PFSK-1 (cell line): ENCODE measurements around the gene NFIA.

Experiments
- FOXP2 ChIP-seq: optimal IDR thresholded peaks from 2 replicates; pipeline ENCODE3; 2011; ENCODE audit warnings: borderline replicate concordance, control low read depth, inconsistent platforms; ENCODE audit not compliant: insufficient read depth; ENCODE audit errors: extremely low read length, extremely low read depth
- POLR2AphosphoS5 ChIP-seq: IDR thresholded peaks from 2 replicates; pipeline ENCODE4 v1.6.1; 2012; ENCODE audit warnings: low read depth, mild to moderate bottlenecking, control low read depth, low read length, moderate library complexity
- REST ChIP-seq, 2 experiments: IDR thresholded peaks; 2 replicates each; pipeline versions ENCODE4 v1.6.1 to v1.8.0; 2011 to 2012; ENCODE audit warnings: low read depth in 2 of 2, low read length in 2 of 2, control low read depth in 1 of 2, inconsistent platforms in 1 of 2, mild to moderate bottlenecking in 1 of 2, moderate library complexity in 1 of 2; ENCODE audit not compliant: insufficient read depth in 1 of 2
- SIN3A ChIP-seq: IDR thresholded peaks from 2 replicates; pipeline ENCODE4 v1.6.1; 2012; ENCODE audit warnings: mild to moderate bottlenecking, low read length, moderate library complexity, borderline replicate concordance; ENCODE audit not compliant: insufficient read depth
- TAF1 ChIP-seq: IDR thresholded peaks from 2 replicates; pipeline ENCODE4 v1.6.1; 2012; ENCODE audit warnings: low read length, control low read depth, borderline replicate concordance; ENCODE audit not compliant: insufficient read depth

Gene NFIA

GRCh38 chr1:61270107-61270506 is 187.7 kb downstream of the NFIA start:
- no peak for TF ChIP-seq POLR2AphosphoS5
- TF ChIP-seq REST (IDR thresholded peaks at IDR 0.05; ENCODE audit: insufficient read depth in 1 of 2, low read depth in 2 of 2, low read length in 2 of 2), result no peak
- no peak for TF ChIP-seq FOXP2
- no peak for TF ChIP-seq SIN3A
- no peak for TF ChIP-seq TAF1

- TF ChIP-seq TAF1 (no peak), SIN3A (no peak), FOXP2 (no peak), REST (IDR thresholded peaks at IDR 0.05; ENCODE audit: insufficient read depth in 1 of 2, low read depth in 2 of 2, low read length in 2 of 2) (no peak), POLR2AphosphoS5 (no peak)
These were observed 188.5 kb downstream of the NFIA start for GRCh38 chr1:61270761-61271411.

DNA sequence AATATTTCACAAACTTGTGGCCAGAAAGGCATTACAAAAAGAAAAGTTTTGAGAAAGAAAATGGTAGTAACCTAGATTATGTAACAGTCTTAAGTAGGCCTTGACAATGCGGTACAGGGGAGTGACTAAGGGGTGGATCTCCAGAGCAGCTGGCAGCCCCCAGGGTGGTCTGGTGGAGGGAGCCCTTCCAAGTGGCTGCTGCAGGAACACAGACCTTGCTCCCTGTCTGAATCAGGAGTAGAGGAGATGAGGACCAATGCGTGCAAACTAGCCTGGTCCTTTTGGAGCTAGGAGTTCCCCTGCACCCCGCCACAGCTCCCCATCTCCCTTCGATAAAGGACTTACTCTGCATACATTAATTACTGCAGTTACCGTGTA is 189.0 kb downstream of the NFIA start:
- TF ChIP-seq FOXP2 (no peak), REST (IDR thresholded peaks at IDR 0.05; ENCODE audit: insufficient read depth in 1 of 2, low read depth in 2 of 2, low read length in 2 of 2) (no peak), POLR2AphosphoS5 (no peak), TAF1 (no peak), SIN3A (no peak)

DNA sequence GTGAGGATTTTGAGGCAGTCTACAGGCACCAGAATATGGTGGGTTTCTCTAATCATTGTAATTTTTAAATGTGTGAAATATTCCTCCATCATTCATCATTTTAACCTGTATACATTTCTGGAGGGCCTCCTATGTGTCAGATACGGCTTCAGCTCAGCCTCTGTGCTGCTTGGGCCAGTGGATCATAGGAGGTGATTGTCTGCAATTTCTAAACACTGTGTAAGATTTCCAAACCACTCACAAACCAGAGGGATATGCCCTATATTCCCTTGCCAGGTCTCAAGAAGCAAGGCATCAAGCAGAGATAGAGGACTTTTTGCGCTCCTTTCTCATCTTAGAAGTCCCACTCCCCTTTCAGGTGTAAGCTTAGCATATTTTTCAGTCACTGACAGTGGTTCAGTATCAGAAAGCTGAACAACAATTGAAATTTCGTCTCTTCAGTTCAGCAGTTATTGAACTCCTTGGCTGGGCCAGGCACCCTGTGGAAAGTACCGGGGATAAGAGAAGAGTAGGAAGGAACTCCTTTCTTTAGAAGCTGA is 190.9 kb downstream of the NFIA start:
- TF ChIP-seq FOXP2 (no peak), POLR2AphosphoS5 (no peak), SIN3A (no peak), TAF1 (no peak), REST (IDR thresholded peaks at IDR 0.05; ENCODE audit: insufficient read depth in 1 of 2, low read depth in 2 of 2, low read length in 2 of 2) (no peak)
